IPS-20b (cell line): ENCODE results near the gene AHNAK2.
"Not testable (repeated sequence)": the region's sequence is repeated elsewhere in the genome, so short reads cannot be mapped to it uniquely, and the experiment has no call there.

ENCODE experiments used
- H3K27ac ChIP-seq: one replicate; pipeline ENCODE4 v1.5.1; 2013; ENCODE audit warnings: low read length
- H3K27me3 ChIP-seq: 2 replicates; pipeline ENCODE4 v1.6.1; 2013; ENCODE audit warnings: mild to moderate bottlenecking, low read length, inconsistent platforms; ENCODE audit not compliant: insufficient read depth
- H3K36me3 ChIP-seq: 2 replicates; pipeline ENCODE4 v1.6.1; 2013; ENCODE audit warnings: low read depth, mild to moderate bottlenecking, inconsistent platforms, low read length, moderate library complexity; ENCODE audit not compliant: insufficient read depth
- H3K4me1 ChIP-seq: 2 replicates; pipeline ENCODE4 v1.6.1; 2013; ENCODE audit warnings: mild to moderate bottlenecking, control low read depth, inconsistent platforms, low read length, moderate library complexity; ENCODE audit not compliant: insufficient read depth
- H3K4me3 ChIP-seq: 2 replicates; pipeline ENCODE4 v1.5.1; 2013; ENCODE audit warnings: mild to moderate bottlenecking, low read length, inconsistent platforms
- H3K9ac ChIP-seq: 2 replicates; pipeline ENCODE4 v1.6.1; 2013; ENCODE audit warnings: low read depth, mild to moderate bottlenecking, inconsistent platforms, low read length, moderate library complexity
- H3K9me3 ChIP-seq: 2 replicates; pipeline ENCODE4 v1.6.1; 2013; ENCODE audit warnings: mild to moderate bottlenecking, low read depth, low read length, inconsistent platforms; ENCODE audit not compliant: insufficient read depth

The AHNAK2 gene

DNA sequence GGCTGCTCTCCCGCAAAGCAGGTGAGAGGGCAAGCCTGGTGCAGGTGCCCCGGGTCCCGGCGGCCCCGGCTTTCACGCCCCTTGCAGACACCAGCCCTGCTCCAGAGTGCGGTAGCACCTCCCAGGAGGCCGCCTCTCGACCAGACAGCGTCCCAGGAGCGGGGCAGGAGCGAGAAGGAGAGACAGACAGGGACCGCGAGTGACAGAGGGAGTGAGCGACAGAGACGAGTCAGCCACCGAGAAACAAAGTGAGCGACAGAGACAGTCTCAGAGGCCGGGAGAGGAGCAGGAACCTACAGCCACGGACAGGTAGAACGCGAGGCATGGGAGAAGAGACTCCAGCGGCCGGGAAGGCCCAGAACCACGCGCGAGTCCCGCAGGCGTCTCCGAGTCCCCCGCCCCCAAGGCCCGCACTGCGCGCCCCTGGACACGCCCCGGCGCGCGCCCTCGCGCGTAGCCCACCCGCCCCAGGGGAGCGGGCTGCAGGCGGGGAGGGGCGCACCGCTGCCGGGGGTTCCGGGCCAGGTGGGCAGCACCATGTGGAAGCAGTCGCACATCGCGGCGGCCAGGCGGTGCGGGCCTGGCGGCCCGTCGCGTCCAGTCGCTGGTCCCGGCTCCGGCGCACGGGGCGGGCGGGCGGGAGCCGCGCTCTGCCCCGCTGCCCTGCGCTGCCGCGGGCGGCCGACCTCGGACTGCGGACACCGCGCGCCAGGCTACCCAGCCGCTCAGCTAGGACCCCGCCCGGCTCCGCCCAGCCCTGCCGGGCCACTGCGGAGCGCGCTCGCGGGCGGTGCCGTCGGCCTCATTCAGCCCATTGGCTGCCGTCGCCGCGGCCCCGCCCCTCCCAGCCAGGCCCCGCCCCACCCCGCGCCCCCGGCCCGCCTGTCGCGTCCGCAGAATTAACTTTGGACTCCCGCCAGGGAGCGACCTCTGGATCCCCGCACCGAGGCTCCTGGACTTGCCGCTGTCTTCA, at the start of gene AHNAK2:
AHNAK2 (minus strand) TSS at position 694 of the 973 bp plus-strand sequence; CDS start at position 557, 137 bp downstream.
- no peaks in the 10 kb centered on the region; the same call in 1 of the 2 replicates for H3K4me1 ChIP-seq
- peak within 1 kb of the TSS; percentile 62 for H3K4me3 ChIP-seq
- H3K27me3 ChIP-seq: peaks cover 43% of the 10 kb centered on the region
- no peaks in the 10 kb centered on the region for H3K36me3 ChIP-seq
- no peaks in the 10 kb centered on the region for H3K9me3 ChIP-seq
- no peak within 1 kb of the TSS for H3K9ac ChIP-seq
- no peak within 1 kb of the TSS for H3K27ac ChIP-seq

DNA sequence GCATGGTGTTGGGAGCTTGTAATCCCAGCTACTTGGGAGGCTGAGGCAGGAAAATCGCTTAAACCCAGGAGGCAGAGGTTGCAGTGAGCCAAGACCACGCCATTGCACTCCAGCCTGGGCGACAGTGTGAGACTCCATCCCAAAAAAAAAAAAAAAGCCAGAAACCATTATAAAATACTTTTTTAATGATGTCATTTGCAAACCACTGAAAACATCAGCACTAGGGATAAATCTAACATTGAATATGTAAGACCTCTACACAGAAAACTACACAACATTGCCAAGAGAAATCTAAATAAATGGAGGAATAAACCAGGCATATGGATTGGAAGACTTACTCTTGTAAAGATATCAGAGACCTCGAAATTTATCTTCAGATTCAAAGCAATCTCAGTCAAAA, 49.5 kb upstream of the AHNAK2 start:
- peaks cover 14% of the 10 kb centered on the region; the same call in 1 of the 2 replicates for H3K27me3 ChIP-seq
- H3K9me3 ChIP-seq, H3K27ac ChIP-seq, H3K9ac ChIP-seq, H3K4me1 ChIP-seq, H3K4me3 ChIP-seq, H3K36me3 ChIP-seq: not testable (repeated sequence)

DNA sequence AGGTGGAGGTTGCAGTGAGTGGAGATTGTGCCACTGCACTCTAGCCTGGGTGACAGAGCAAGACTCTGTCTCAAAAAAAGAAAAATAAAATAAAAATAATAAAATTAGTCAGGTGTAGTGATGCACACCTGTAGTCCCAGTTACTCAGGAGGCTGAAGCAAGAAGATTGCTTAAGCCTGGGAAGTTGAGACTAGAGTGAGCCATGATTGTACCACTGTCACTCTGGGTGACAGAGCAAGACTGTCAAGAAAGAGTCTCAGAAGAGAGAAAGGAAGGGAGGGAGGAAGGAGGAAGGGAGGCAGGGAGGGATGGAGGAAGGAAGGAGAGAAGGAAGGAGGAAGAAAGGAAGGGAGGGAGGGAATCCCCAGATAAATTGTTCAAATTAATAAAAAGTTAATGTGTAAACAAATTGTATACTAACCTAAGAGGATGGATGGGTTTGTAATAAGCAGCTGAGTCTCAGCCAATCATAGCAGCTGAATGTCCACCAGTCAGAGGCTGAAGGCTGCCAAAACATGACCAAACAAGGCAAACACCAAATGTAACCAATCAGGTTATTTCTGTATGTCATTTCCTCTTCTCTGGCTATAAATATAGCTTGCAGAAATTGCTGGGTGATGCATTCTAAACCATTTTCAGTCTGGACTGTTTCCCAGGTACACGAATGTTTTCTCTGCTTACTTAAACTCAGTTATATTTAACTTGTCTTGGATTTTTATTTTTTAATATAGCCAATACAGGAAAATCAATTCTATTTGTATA, 48.8 kb upstream of the AHNAK2 start:
- Histone ChIP-seq H3K27ac (no peak overlapping the region), H3K27me3 (peaks cover 7% of the 10 kb centered on the region; the same call in 1 of the 2 replicates), H3K36me3 (no peaks in the 10 kb centered on the region), H3K4me1 (peaks cover 3% of the 10 kb centered on the region; the same call in 1 of the 2 replicates), H3K4me3 (no peak overlapping the region), H3K9me3 (no peaks in the 10 kb centered on the region), H3K9ac (no peak overlapping the region)

DNA sequence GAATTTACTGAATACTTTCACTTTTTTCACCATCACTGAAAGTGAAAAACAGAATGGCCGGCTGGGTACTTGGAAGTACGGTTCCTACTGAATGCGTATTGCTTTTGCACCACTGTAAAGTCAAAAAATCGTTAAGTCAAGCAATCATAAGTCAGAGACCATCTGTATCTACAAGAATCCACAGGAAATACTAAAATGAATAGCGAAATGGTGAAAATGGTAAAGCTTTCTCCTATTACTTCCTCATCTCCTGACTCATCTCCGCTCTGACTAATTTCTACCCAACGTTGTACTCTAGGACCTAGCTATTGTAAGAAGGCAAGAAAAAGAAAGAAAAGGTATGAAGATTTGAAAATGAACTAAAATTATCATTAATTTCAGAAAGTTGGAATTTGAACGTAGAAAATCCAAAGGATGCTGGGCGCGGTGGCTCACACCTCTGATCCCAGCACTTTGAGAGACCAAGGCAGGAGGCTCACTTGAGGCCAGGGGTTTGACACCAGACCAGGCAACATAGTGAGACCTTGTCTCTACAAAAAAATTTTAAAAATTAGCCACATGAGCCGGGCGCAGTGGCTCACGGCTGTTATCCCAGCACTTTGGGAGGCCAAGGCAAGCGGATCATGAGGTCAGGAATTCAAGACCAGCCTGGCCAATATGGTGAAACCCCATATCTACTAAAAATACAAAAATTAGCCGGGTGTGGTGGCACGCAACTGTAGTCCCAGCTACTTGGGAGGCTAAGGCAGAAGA, 48.0 kb upstream of the AHNAK2 start:
- Histone ChIP-seq H3K27ac (no peak overlapping the region), H3K36me3 (no peaks in the 10 kb centered on the region), H3K27me3 (peaks cover 5% of the 10 kb centered on the region; the same call in 1 of the 2 replicates), H3K4me1 (peaks cover 4% of the 10 kb centered on the region; the same call in 1 of the 2 replicates), H3K9me3 (no peaks in the 10 kb centered on the region), H3K9ac (no peak overlapping the region), H3K4me3 (no peak overlapping the region)

DNA sequence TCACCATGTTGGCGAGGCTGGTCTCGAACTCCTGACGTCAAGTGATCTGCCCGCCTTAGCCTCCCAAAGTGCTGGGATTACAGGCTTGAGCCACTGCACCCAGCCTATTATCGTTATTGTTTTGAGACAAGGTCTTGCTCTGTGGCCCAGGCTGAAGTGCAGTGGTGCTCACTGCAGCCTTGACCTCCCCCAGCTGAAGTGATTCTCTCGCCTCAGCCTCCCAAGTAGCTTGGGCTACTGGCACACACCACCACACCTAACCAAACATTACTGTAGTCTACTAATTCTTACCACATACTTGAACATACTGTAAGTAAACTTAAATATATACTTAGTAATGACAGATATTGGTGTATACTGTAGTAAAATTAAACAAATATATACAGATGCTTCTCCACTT, 47.3 kb upstream of the AHNAK2 start:
- no peaks in the 10 kb centered on the region for H3K36me3 ChIP-seq
- no peak overlapping the region for H3K27ac ChIP-seq
- H3K9ac ChIP-seq: no peak overlapping the region
- no peaks in the 10 kb centered on the region; the same call in 1 of the 2 replicates for H3K27me3 ChIP-seq
- H3K9me3 ChIP-seq: no peaks in the 10 kb centered on the region
- peaks cover 4% of the 10 kb centered on the region; the same call in 1 of the 2 replicates for H3K4me1 ChIP-seq
- H3K4me3 ChIP-seq: no peak overlapping the region

DNA sequence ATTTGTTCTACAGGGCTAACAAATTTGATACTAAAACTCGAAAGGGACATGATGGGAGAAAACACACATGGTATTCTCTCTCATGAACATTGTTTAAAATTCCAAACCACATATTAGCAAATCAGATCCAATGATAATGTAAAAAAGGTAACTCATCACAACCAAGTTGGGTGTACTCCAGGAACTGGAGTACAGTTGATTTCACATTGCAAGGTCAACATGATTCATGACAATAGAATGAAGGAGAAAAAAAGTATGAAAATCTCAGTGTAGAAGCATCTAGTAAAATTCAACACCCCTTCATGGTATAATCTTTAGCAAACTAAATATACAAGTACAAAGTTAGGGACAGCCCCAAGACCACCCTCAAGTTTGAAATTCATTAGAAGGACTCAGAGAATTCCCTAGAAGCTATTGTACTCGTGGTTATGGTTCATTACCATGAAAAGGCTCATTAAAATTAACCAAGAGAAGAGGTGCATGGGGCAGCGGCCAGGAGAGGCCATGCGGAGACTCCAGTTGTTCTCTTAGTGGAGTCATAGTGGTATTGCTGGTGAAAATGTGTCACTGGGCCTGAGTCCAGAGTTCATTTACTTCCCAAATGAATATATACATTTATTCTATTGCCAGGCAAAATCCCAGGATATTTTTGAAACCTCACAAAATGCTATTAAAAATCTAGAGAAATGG, 45.8 kb upstream of the AHNAK2 start:
- Histone ChIP-seq H3K4me3 (no peak overlapping the region), H3K9me3 (no peaks in the 10 kb centered on the region), H3K27me3 (no peaks in the 10 kb centered on the region; the same call in 1 of the 2 replicates), H3K9ac (no peak overlapping the region), H3K27ac (no peak overlapping the region), H3K36me3 (no peaks in the 10 kb centered on the region), H3K4me1 (peaks cover 11% of the 10 kb centered on the region)

DNA sequence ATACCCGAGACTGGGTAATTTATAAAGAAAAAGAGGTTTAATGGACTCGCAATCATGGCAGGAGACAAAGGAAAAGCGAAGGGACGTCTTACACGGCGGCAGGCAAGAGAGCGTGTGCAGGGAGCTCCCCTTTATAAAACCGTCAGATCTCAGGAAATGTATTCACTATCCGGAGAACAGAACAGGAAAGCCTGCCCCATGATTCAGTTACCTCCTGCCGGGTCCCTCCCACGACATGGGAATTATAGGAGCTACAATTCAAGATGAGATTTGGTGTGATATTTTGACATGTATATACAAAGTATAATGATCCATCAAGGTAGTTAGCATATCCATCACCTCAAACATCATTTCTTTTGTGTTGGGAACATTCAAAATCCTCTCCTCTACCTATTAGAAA, 45.0 kb upstream of the AHNAK2 start:
- H3K27me3 ChIP-seq: no peaks in the 10 kb centered on the region; the same call in 1 of the 2 replicates
- peaks cover 2% of the 10 kb centered on the region for H3K36me3 ChIP-seq
- no peaks in the 10 kb centered on the region for H3K9me3 ChIP-seq
- peaks cover 11% of the 10 kb centered on the region for H3K4me1 ChIP-seq
- no peak overlapping the region for H3K27ac ChIP-seq
- H3K4me3 ChIP-seq: no peak overlapping the region
- no peak overlapping the region for H3K9ac ChIP-seq

DNA sequence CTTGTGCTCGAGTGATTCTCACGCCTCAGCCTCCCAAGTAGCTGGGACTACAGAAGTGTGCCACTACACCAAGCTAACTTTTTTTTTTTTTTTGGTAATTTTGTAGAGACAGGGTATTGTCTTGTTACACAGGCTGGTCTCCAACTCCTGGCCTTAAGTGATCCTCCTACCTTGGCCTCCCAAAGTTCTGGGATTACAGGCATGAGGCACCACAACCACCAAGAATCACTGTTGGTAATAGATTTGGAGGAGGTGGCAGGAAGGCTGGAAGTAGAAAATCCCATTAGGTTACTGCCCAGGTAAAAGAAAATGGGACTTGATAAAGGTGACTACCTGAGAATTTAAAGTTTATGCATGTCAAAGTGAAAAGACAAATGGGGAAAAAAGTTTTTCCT, 44.1 kb upstream of the AHNAK2 start:
- peaks cover 9% of the 10 kb centered on the region for H3K36me3 ChIP-seq
- H3K27ac ChIP-seq: no peak overlapping the region
- no peaks in the 10 kb centered on the region for H3K27me3 ChIP-seq
- H3K4me3 ChIP-seq: peak overlapping the region; percentile 95
- H3K9ac ChIP-seq: peak overlapping the region; percentile 96; the same call in 1 of the 2 replicates
- H3K4me1 ChIP-seq: peaks cover 16% of the 10 kb centered on the region
- no peaks in the 10 kb centered on the region for H3K9me3 ChIP-seq

DNA sequence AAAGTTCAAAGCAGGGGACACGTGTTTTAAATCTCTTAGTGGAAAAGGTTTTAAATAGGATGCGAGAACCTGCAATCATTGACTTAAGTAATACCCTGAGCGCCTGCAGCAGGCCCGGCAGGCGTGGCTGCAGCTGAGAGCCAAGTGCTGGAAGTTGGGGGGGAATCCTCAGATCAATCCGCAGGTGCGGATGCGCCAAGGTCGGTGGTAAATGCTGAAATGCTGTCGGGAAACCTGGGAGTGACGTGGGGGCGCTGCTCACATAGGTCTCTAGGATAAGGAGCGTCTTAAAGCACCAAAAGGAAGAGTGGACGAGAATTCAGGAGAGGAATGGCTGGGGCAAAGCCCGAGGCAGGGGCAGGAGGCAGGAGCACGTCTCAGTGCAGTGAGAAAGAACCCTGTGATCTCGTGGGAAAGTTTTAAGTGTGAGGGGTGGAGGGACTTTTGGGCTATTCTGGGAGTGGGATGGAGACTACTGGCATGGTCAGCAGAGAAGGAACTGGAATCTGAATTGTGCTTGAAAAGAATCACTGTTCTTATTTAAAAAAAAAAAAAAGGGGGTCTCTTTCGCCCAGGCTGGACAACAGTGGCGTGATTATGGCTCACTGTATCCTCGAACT, 43.6 kb upstream of the AHNAK2 start:
- peaks cover 17% of the 10 kb centered on the region for H3K4me1 ChIP-seq
- H3K27ac ChIP-seq: peak overlapping the region; percentile 85

DNA sequence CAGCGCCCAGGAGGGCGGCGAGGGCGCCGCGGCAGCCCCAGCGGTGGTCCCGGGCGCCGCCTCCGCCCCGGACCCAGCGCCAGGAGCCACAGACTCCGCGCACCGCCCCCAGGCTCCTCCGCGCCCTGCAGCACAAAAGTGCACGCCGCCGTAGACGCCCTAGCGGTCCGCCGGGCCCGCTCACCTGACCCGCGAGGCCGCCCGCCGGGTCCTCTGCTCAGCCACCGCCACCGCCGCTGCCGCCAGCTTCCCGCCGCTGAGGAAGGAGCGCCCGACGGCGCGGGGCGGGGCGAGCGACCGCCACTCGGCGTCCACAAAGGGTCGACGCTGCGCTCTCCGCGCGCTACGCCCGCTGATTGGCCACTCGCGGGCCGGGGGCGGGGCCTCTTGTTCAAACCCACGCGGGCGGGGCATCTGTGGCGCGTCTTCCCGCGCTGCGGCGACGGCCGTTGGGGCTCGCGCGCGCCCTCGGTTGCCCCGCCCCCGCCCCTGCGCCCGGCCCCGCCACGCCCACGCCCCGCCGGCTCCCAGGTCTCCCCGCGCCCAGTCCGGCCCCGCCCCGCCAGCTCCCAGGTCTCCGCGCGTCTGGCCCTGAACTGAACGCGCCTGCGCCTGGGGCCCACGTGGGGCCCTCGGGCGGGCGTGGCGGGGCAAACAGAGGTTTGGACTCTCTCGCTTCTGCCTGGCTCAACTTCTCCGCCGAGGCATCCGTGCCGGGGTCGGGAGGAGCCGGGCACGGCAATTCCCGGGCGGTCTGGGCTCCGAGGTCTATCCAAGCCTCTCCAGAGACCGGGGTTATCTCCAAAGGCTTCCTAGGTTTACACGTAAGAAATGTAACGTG, 42.9 kb upstream of the AHNAK2 start, which contains the start of gene CDCA4:
CDCA4 (minus strand) TSS at position 269 of the 841 bp plus-strand sequence. CDS start 9,154 bp downstream, outside the sequence.
- Histone ChIP-seq H3K4me3 (peak within 1 kb of the TSS; percentile 95), H3K27me3 (no peaks in the 10 kb centered on the region), H3K4me1 (peaks cover 23% of the 10 kb centered on the region), H3K36me3 (peaks cover 17% of the 10 kb centered on the region), H3K9me3 (no peaks in the 10 kb centered on the region), H3K27ac (peak within 1 kb of the TSS; percentile 85), H3K9ac (peak within 1 kb of the TSS; percentile 96)

More for the DNA sequence above, 43.6 kb upstream of the AHNAK2 start:
- Histone ChIP-seq H3K36me3 (peaks cover 11% of the 10 kb centered on the region), H3K9me3 (no peaks in the 10 kb centered on the region), H3K27me3 (no peaks in the 10 kb centered on the region), H3K4me3 (peak overlapping the region; percentile 95), H3K9ac (peak overlapping the region; percentile 96)
